ENCODE results near the gene UBE2G1.

DNA sequence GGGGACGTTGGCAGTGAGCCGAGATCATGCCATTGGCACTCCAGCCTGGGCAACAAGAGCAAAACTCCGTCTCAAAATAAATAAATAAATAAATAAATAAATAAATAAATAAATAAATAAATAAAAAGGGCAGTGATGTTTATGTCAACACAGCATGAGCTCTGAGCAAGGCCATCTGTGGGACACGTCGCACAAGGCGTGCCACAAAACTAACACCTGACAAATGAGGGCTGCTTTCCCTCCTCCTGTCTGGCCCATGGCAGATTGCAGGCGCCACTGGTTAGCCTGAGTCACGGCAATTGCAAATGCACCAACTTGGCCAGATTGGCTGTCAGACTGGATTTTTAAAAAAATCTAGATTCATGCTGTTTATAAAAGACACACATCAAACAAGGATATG lies 41.4 kb upstream of the UBE2G1 start:
- TF ChIP-seq POLR2A (IDR thresholded peaks at IDR 0.05) (no peak), EP300 (IDR thresholded peaks at IDR 0.05) (no peak), POLR2AphosphoS5 (IDR thresholded peaks at IDR 0.05) (no peak)
- TF ChIP-seq, protein P1, sequence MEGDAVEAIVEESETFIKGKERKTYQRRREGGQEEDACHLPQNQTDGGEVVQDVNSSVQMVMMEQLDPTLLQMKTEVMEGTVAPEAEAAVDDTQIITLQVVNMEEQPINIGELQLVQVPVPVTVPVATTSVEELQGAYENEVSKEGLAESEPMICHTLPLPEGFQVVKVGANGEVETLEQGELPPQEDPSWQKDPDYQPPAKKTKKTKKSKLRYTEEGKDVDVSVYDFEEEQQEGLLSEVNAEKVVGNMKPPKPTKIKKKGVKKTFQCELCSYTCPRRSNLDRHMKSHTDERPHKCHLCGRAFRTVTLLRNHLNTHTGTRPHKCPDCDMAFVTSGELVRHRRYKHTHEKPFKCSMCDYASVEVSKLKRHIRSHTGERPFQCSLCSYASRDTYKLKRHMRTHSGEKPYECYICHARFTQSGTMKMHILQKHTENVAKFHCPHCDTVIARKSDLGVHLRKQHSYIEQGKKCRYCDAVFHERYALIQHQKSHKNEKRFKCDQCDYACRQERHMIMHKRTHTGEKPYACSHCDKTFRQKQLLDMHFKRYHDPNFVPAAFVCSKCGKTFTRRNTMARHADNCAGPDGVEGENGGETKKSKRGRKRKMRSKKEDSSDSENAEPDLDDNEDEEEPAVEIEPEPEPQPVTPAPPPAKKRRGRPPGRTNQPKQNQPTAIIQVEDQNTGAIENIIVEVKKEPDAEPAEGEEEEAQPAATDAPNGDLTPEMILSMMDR (IDR thresholded peaks at IDR 0.05): no peak
